A549 (cell line): Measurements from ENCODE around the gene TYW5.

Source experiments
- CBX2 ChIP-seq: fragments of 200-600 bp; sonication (generic); IDR thresholded peaks from 2 replicates; pipeline ENCODE4 v1.6.1; 2016; ENCODE audit warnings: low read depth, mild to moderate bottlenecking, borderline replicate concordance
- EHF ChIP-seq: fragments of 250-450 bp; sonication (Bioruptor Pico); IDR thresholded peaks from 2 replicates; pipeline ENCODE4 v1.5.0; 2020; ENCODE audit warnings: mild to moderate bottlenecking
- POLR2A ChIP-seq: IDR thresholded peaks from 2 replicates; pipeline ENCODE4 v1.6.1; 2012; ENCODE audit warnings: mild to moderate bottlenecking, low read length
- TF ChIP-seq, protein P1 (sequence below): IDR thresholded peaks from 2 replicates; pipeline ENCODE4 v1.6.1; 2012

DNA sequence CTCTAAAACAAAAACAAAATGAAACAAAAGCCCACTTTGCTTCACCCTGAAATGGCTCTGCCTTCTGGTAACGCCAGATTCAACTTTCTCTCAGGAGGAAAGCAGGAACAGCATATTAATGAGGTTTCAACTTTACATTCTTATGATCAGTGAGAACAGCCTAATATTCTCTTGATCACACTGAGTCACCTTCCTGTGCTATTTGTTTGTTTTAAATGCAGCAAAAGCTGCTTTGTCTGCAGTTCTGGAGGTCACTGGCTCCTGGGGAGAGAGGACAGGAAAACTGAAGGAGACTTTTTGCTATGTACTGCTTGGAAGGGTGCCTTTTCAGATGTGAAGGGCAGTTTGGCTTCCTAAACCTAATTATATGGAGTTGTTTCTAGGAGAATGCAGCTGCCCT is 48.2 kb upstream of the TYW5 start:
- TF ChIP-seq POLR2A = no peak
- no peak for TF ChIP-seq CBX2
- TF ChIP-seq, protein P1, sequence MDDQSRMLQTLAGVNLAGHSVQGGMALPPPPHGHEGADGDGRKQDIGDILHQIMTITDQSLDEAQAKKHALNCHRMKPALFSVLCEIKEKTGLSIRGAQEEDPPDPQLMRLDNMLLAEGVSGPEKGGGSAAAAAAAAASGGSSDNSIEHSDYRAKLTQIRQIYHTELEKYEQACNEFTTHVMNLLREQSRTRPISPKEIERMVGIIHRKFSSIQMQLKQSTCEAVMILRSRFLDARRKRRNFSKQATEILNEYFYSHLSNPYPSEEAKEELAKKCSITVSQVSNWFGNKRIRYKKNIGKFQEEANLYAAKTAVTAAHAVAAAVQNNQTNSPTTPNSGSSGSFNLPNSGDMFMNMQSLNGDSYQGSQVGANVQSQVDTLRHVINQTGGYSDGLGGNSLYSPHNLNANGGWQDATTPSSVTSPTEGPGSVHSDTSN = no peak
- TF ChIP-seq EHF (CRISPR knock-in tag) = no peak
